GM18907 (cell line): ENCODE results near the gene TMIE.

Source experiments
- ATAC-seq: cut with Tn5 transposase; IDR thresholded peaks from one replicate; pipeline ENCODE4 v1.9.1; 2021; ENCODE audit warnings: mild to moderate bottlenecking, moderate library complexity; ENCODE audit not compliant: unreplicated experiment

Gene TMIE

DNA sequence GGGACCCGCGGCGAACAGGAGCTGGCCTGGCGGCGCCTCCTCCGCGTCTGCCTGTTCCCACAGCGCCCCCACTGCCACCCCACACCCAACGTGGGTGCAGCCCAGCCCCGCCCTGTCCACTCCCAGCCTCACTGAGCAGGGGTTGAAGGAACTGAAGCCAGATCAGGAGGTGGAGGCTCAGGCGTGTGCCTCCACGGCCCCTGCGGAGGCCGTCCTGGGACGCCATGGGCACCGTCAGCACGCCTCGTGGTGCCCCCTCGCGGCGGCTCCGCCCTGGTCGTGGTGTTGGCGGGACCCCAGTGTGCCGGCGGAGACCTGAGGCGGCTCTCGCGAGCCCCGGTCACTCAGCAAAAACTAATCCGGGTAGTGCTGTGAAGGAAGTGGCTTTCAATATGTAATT, 55.5 kb downstream of the TMIE start:
- no peak for ATAC-seq

DNA sequence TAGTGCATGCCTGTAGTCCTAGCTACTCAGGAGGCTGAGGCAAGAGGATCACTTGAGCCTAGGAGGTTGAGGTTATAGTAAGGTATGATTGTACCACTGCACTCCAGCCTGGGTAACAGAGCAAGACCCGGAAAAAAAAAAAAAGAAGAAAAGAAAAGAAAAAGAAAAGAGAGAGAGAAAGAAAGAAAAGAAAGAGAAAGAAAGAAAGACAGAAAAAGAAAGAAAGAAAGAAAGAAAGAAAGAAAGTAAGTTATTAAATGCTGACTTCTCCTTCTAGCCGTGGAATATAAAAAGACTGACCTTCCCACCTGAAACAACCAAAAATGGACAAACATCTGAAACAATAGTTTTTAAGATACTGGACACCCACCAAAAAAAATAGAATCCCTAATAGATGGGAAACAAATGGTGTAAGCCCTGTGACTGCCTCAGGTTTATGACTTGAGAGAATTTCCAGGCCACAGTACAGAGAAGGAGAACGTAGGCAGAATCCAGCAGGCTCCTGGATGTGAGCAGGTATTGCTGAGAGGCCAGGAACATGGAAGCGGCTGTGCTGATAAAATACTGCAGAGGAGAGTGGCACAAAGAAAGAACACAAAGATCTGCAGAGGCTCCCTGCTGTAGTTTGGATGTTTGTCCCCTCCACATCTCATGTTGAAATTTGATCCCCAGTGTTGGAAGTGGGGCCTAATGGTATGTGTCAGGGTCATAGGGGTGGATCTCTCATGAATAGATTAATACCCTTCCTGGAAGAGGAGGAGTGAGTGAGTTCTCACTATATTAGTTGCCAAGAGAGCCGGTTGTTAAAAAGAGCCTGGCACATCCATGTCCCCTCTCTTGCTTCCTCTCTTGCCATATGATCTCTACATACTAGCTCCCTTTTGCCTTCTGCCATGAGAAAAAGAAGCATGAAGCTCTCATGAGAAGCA, 58.3 kb downstream of the TMIE start:
- no peak for ATAC-seq
